Lower lobe of right lung (tissue), 2 donors: Measurements from ENCODE around the gene OSBPL2. TPM values are rescaled to one million over a fixed set of nuclear protein-coding genes. Genes with fewer than 3 reads are reported as not detected.

Source experiments
- ATAC-seq, 2 donors: fragments of 200-7000 bp; cut with Tn5 transposase; one replicate each; pipeline ENCODE4 v1.9.1; 2020 to 2022; ENCODE audit warnings: mild to moderate bottlenecking in 2 of 2, moderate library complexity in 2 of 2
- DNase-seq: peaks from one replicate; pipeline ENCODE4 v3.0.0-alpha.2; 2020
- H3K27ac ChIP-seq: fragments of 200-600 bp; one replicate; pipeline ENCODE4 v1.8.0; 2022
- H3K27me3 ChIP-seq: fragments of 200-600 bp; one replicate; pipeline ENCODE4 v1.8.0; 2022; ENCODE audit warnings: low read depth
- H3K36me3 ChIP-seq: fragments of 200-600 bp; one replicate; pipeline ENCODE4 v1.8.0; 2022; ENCODE audit warnings: mild to moderate bottlenecking
- H3K4me1 ChIP-seq: fragments of 200-600 bp; one replicate; pipeline ENCODE4 v1.8.0; 2022
- H3K4me3 ChIP-seq: fragments of 200-600 bp; one replicate; pipeline ENCODE4 v1.8.0; 2022; ENCODE audit warnings: mild to moderate bottlenecking
- H3K9me3 ChIP-seq: fragments of 200-600 bp; one replicate; pipeline ENCODE4 v1.8.0; 2022
- intact Hi-C: fragments of 100-400 bp; cut with DNase I; formaldehyde crosslinking; loops from one replicate; pipeline ENCODE4 v1.11.0; 2022
- total RNA-seq: library from RNA; stranded (reverse); fragmentation: NEBNext Ultra II Directional; extraction: Animal tissue kit (Norgen Biotek cat#: 25700); gene quantifications from one replicate; pipeline ENCODE4 v1.2.1, GENCODE V29; 2021
- TF ChIP-seq, protein P1 (sequence below): fragments of 200-600 bp; IDR thresholded peaks from one replicate; pipeline ENCODE4 v1.8.0; 2022; ENCODE audit warnings: antibody characterized with exemption, mild to moderate bottlenecking
- donor health status: DM: no; HTN: yes; CAD: no; lungs with severe emphysema.

OSBPL2 gene
- total RNA-seq, 1 donor from 2014 or later: 56.0 TPM

DNA sequence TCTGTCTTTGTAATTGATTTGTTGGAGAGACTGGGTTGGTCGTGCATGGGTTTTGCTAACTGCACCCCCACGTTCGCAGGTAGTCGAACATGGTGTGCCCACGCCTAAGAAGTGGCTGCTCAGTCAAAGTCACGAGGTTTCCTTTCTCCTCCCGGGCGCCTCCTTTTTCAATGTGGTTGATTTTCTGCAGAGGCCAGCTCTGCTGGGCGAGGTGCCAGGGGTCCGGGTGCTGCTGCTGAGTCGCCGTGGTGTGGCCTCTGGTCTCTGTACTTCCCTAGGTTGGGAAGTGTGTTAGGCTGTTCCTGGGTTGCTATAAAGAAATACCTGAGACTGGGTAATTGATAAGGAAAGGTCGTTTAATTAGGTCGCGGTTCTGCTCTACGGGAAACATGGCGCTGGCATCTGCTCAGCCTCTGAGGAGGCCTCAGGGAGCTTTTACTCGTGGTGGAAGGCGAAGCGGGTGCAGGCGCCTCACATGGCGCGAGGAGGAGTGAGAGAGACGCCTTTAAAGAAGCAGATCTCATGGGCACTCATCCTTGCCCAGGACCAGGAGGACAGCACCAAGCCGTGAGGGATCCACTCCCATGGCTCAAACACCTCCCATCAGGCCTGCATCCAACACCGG is 14.1 kb downstream of the OSBPL2 start:
- no peaks in the 10 kb centered on the region for H3K9me3 ChIP-seq
- TF ChIP-seq, protein P1, sequence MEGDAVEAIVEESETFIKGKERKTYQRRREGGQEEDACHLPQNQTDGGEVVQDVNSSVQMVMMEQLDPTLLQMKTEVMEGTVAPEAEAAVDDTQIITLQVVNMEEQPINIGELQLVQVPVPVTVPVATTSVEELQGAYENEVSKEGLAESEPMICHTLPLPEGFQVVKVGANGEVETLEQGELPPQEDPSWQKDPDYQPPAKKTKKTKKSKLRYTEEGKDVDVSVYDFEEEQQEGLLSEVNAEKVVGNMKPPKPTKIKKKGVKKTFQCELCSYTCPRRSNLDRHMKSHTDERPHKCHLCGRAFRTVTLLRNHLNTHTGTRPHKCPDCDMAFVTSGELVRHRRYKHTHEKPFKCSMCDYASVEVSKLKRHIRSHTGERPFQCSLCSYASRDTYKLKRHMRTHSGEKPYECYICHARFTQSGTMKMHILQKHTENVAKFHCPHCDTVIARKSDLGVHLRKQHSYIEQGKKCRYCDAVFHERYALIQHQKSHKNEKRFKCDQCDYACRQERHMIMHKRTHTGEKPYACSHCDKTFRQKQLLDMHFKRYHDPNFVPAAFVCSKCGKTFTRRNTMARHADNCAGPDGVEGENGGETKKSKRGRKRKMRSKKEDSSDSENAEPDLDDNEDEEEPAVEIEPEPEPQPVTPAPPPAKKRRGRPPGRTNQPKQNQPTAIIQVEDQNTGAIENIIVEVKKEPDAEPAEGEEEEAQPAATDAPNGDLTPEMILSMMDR: no peak
- H3K36me3 ChIP-seq: peaks cover 29% of the 10 kb centered on the region
- no peak overlapping the region for H3K4me3 ChIP-seq
- ATAC-seq (no peak), DNase-seq (no peak)
- H3K4me1 ChIP-seq: peaks cover 4% of the 10 kb centered on the region
- no peak overlapping the region for H3K27ac ChIP-seq
- intact Hi-C loops: no loop called here
- no peaks in the 10 kb centered on the region for H3K27me3 ChIP-seq

DNA sequence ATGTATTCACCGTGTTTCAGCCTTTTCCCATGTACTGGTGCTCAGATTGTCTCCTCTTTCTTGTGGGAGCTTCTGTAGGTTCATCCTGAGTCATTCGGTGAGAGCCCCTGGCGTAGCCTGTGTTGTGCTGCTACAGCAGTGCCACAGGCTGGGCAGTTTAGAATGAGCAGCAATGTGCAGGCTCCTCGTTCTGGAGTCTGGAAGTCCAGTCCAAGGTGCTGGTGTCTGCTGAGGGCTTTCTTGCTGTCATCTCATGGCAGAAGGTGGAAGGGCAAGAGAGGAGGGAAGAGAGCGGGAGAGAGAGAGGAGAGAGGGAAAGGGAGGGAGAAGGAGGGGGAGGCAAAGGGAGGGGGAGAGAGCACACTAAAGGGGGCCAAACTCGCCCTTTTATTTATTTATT is 15.1 kb downstream of the OSBPL2 start:
- H3K4me1 ChIP-seq: peaks cover 4% of the 10 kb centered on the region
- TF ChIP-seq, protein P1: no peak
- H3K9me3 ChIP-seq: no peaks in the 10 kb centered on the region
- intact Hi-C loops: no loop called here
- no peak overlapping the region for H3K4me3 ChIP-seq
- H3K36me3 ChIP-seq: peaks cover 39% of the 10 kb centered on the region
- no peak overlapping the region for H3K27ac ChIP-seq
- ATAC-seq: no peak
- no peaks in the 10 kb centered on the region for H3K27me3 ChIP-seq
- no peak for DNase-seq

DNA sequence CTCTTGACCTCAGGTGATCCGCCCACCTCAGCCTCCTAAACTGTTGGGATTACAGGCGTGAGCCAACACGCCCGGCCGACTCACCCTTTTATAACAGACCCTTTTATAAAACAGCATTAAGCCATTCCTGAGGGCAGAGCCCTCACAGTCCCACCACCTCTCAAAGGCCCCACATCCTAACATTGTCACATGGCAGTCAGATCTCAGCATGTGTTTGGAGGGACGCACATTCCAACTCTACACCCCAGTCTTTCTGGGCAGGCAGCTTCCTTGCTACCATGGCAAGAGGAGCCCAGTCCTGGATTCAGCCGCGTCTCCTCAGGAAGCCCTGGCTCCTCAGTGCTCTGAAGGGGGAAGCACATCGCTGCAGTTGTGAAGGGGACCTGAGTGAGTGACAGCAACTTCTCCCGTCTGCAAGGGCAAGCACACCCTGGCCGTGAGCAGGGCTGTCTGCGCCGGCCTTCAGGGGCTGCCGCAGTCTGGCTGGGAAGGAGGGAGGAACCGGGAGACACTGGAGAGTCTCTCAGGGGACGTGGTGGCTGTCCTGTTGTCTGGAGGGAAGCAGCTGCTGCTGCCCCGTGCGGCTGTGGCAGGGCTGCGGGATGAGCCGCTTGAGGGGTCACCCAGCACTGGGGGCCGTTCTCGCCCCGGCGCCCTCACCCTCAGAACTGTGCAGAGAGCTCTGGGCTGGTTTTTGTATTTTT is 15.9 kb downstream of the OSBPL2 start:
- intact Hi-C loops: no loop called here
- peaks cover 4% of the 10 kb centered on the region for H3K4me1 ChIP-seq
- H3K9me3 ChIP-seq: no peaks in the 10 kb centered on the region
- ATAC-seq (no peak), DNase-seq (no peak)
- H3K27me3 ChIP-seq: no peaks in the 10 kb centered on the region
- no peak overlapping the region for H3K4me3 ChIP-seq
- H3K27ac ChIP-seq: no peak overlapping the region
- H3K36me3 ChIP-seq: peaks cover 46% of the 10 kb centered on the region
- TF ChIP-seq, protein P1: no peak

DNA sequence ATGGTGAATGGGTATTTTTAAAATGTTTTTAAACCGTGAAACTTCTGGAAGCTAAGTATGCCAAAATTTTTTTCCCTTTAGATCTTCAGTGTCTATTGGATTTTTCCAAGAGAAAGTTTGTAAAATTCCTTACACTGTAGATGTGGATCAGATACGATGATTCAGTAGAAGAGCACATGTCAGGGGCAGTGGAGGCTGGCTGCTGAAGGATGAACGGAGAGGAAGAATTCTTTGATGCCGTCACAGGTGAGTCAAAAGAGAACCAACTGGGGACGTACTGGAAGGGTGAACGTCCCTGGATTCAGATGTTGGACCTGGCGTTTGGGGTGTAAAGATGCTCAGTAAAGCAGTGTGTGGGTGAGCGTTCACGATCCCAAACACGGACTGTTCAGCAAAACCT is 17.7 kb downstream of the OSBPL2 start:
- Histone ChIP-seq H3K4me3 (no peak overlapping the region), H3K27me3 (no peaks in the 10 kb centered on the region), H3K4me1 (no peaks in the 10 kb centered on the region), H3K9me3 (no peaks in the 10 kb centered on the region), H3K27ac (no peak overlapping the region), H3K36me3 (peaks cover 64% of the 10 kb centered on the region)
- ATAC-seq (no peak), DNase-seq (no peak)
- intact Hi-C loops: no loop called here
- TF ChIP-seq, protein P1: no peak

DNA sequence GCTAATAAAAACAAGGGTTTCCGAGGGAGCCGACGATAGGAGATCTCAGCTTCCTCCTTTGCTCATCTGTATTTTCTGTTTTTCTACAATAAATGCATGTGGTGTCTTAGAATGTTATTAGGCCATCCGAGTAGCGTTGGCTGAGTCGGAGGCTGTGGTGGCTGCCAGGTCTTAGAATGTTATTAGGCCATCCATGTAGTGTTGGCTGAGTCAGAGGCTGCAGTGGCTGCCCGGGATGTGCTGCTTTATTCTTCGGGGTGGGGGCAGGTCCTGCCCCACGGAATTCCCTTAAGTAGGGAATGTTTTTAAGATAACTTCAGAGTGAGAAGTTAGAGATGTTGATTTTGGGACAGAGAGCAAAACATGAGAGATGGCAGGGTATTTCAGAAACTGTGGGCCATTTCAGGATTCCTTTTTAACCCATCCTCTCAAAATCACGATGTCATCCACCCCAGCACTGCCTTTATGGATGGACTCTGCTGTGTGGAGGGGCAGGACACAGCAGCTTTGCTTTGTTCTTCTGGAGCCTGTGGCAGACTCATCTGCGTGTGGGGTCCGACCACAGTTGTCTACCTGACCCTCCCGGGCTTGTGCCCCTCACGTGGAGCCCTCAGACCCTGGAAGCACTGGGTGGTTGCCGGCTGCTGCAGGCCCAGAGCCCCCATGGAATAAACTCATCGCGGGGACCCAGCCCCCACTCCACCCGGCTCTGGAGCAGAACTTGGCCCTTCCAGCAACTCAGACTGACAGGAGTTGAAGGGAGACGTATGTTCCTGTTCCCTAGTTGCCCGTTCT is 20.4 kb downstream of the OSBPL2 start:
- Histone ChIP-seq H3K4me1 (no peaks in the 10 kb centered on the region), H3K4me3 (no peak overlapping the region), H3K27me3 (no peaks in the 10 kb centered on the region), H3K9me3 (no peaks in the 10 kb centered on the region), H3K27ac (no peak overlapping the region), H3K36me3 (peaks cover 92% of the 10 kb centered on the region)
- DNase-seq (no peak), ATAC-seq (peak in 1 of 2 donors; percentile 47)
- TF ChIP-seq, protein P1: no peak
- intact Hi-C loops: no loop called here
